ENCODE data around the gene SLC5A11.

DNA sequence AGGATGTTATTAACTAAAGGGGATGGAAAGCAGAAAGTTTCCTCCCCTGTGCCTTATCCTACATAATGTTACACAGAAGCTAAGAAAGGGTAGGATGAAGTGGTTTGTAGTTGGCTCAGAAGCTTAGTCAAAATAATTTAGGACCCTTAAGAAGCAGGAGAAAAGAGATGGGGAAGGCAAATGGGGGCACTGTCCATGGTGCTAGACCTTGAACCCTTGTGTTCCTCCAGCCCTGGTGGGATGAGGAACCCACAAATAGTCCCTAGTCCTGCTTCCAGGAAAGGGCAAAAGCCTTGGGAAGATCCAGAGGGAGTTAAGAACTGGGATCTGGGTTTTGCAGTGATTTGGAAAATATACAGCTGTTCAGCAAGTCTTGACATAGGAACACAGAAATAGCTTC lies 54.5 kb downstream of the SLC5A11 start:
- no peak for TF ChIP-seq CTCF (conservative IDR thresholded peaks at IDR 0.05 in 1 of 2, IDR thresholded peaks at IDR 0.05 in 1 of 2; ENCODE audit: low read depth in 1 of 2, low read length in 2 of 2)
- no peak for TF ChIP-seq EZH2 (IDR thresholded peaks at IDR 0.05; ENCODE audit: low read length, missing control alignments)

Measured in fibroblast of lung (primary cell).